Right ventricle myocardium inferior (tissue), 1 donor: ENCODE measurements around the gene NEURL3. TPM values are rescaled to one million over a fixed set of nuclear protein-coding genes. Genes with fewer than 3 reads are reported as not detected.
A peak's percentile ranks its signal among the peaks of the same experiment; 100 is the strongest.

Experiments
- ATAC-seq: fragments of 200-7000 bp; cut with Tn5 transposase; one replicate; pipeline ENCODE4 v1.9.1; 2020; ENCODE audit warnings: mild to moderate bottlenecking, moderate library complexity
- DNase-seq: peaks from one replicate; pipeline ENCODE4 v3.0.0; 2021; ENCODE audit errors: missing footprints
- intact Hi-C: fragments of 100-400 bp; cut with DNase I; formaldehyde crosslinking; loops from one replicate; pipeline ENCODE4 v1.11.0; 2022
- total RNA-seq: library from RNA; stranded (reverse); fragmentation: NEBNext Ultra II Directional; extraction: Animal tissue kit (Norgen Biotek cat#: 25700); gene quantifications from one replicate; pipeline ENCODE4 v1.2.1, GENCODE V29; 2021
- donor health status: DM: no; HTN: yes; CAD: no; lungs with severe emphysema.

Gene NEURL3
- total RNA-seq, 1 donor from 2014 or later, result 0.14 TPM

- intact Hi-C loops, result no loop called here
- no peak for DNase-seq
- ATAC-seq, result no peak
Observed at GRCh38 chr2:96529376-96530143, 24.4 kb upstream of the NEURL3 start.

- DNase-seq (no peak), ATAC-seq (peak; percentile 6)
- intact Hi-C loops, result no loop called here
Observed at GRCh38 chr2:96528700-96529375, 23.7 kb upstream of the NEURL3 start.

- intact Hi-C loops, result no loop called here
- peak; percentile 78 for DNase-seq
Observed at GRCh38 chr2:96528006-96528699, 23.0 kb upstream of the NEURL3 start.

GRCh38 chr2:96527286-96528005 is 22.3 kb upstream of the NEURL3 start:
- intact Hi-C loops, result no loop called here
- no peak for ATAC-seq
- DNase-seq, result no peak

More at GRCh38 chr2:96528006-96528699, 23.0 kb upstream of the NEURL3 start:
- peak; percentile 17 for ATAC-seq

- no peak for DNase-seq
- intact Hi-C loops, result no loop called here
- ATAC-seq, result no peak
Observed at GRCh38 chr2:96526615-96527285, 21.6 kb upstream of the NEURL3 start.

GRCh38 chr2:96526101-96526591 is 21.0 kb upstream of the NEURL3 start:
- intact Hi-C loops, result no loop called here
- DNase-seq (no peak), ATAC-seq (no peak)

- ATAC-seq (no peak), DNase-seq (no peak)
- intact Hi-C loops, result no loop called here
Observed at GRCh38 chr2:96525211-96525507, 20.0 kb upstream of the NEURL3 start.

GRCh38 chr2:96524482-96525210 is 19.5 kb upstream of the NEURL3 start:
- no peak for DNase-seq
- no peak for ATAC-seq
- intact Hi-C loops, result no loop called here

GRCh38 chr2:96523659-96524481 is 18.7 kb upstream of the NEURL3 start:
- ATAC-seq (no peak), DNase-seq (no peak)
- intact Hi-C loops, result no loop called here

GRCh38 chr2:96522304-96523203 is 17.4 kb upstream of the NEURL3 start:
- intact Hi-C loops, result no loop called here
- ATAC-seq, result no peak
- no peak for DNase-seq

GRCh38 chr2:96521219-96521618 is 16.1 kb upstream of the NEURL3 start:
- ATAC-seq (no peak), DNase-seq (no peak)
- intact Hi-C loops, result no loop called here

- no peak for ATAC-seq
- DNase-seq, result no peak
- intact Hi-C loops, result no loop called here
Observed at GRCh38 chr2:96520697-96521096, 15.5 kb upstream of the NEURL3 start.

GRCh38 chr2:96520231-96520630 is 15.1 kb upstream of the NEURL3 start:
- intact Hi-C loops, result no loop called here
- DNase-seq (no peak), ATAC-seq (no peak)

GRCh38 chr2:96517079-96517478 is 11.9 kb upstream of the NEURL3 start:
- no peak for ATAC-seq
- intact Hi-C loops, result no loop called here
- DNase-seq, result no peak

- DNase-seq (no peak), ATAC-seq (no peak)
- intact Hi-C loops, result no loop called here
Observed at GRCh38 chr2:96514521-96514920, 9.4 kb upstream of the NEURL3 start.

- ATAC-seq, result no peak
- intact Hi-C loops, result no loop called here
- DNase-seq, result no peak
Observed at GRCh38 chr2:96512341-96512740, 7.2 kb upstream of the NEURL3 start.
